ENCODE results near the gene CELF6. TPM values are rescaled to one million over a fixed set of nuclear protein-coding genes. Genes with fewer than 3 reads are reported as not detected.
"Not testable (repeated sequence)": the region's sequence is repeated elsewhere in the genome, so short reads cannot be mapped to it uniquely, and the experiment has no call there.

CELF6 gene
- polyA plus RNA-seq, 1 donor: 11.9 TPM

GRCh38 chr15:72289597-72290325 lies 30.2 kb downstream of the CELF6 start:
- no peak overlapping the region for H3K27ac ChIP-seq (ENCODE audit: low read length)
- no peaks in the 10 kb centered on the region for H3K9me3 ChIP-seq (ENCODE audit: control insufficient read depth, low read depth, low read length)
- H3K4me3 ChIP-seq (ENCODE audit: low read length): no peak overlapping the region
- no peaks in the 10 kb centered on the region for H3K4me1 ChIP-seq (ENCODE audit: control insufficient read depth, insufficient read depth, low read length)
- no peak for DNase-seq
- no CpG with 5 or more reads among the region's 52 CpGs for WGBS (ENCODE audit: insufficient coverage, low lambda C conversion rate)
- H3K27me3 ChIP-seq (ENCODE audit: control insufficient read depth, insufficient read depth, low read length): no peaks in the 10 kb centered on the region
- no peaks in the 10 kb centered on the region for H3K36me3 ChIP-seq (ENCODE audit: control insufficient read depth, insufficient read depth, low read length)

GRCh38 chr15:72288796-72289596 lies 31.0 kb downstream of the CELF6 start:
- Histone ChIP-seq H3K4me3 (ENCODE audit: low read length) (no peak overlapping the region), H3K27me3 (ENCODE audit: control insufficient read depth, insufficient read depth, low read length) (no peaks in the 10 kb centered on the region), H3K9me3 (ENCODE audit: control insufficient read depth, low read depth, low read length) (no peaks in the 10 kb centered on the region), H3K4me1 (ENCODE audit: control insufficient read depth, insufficient read depth, low read length) (no peaks in the 10 kb centered on the region), H3K27ac (ENCODE audit: low read length) (no peak overlapping the region), H3K36me3 (ENCODE audit: control insufficient read depth, insufficient read depth, low read length) (no peaks in the 10 kb centered on the region)
- no peak for DNase-seq
- WGBS (ENCODE audit: insufficient coverage, low lambda C conversion rate): no CpG with 5 or more reads among the region's 49 CpGs

- Histone ChIP-seq H3K27ac (ENCODE audit: low read length) (no peak overlapping the region), H3K9me3 (ENCODE audit: control insufficient read depth, low read depth, low read length) (no peaks in the 10 kb centered on the region), H3K4me3 (ENCODE audit: low read length) (no peak overlapping the region), H3K27me3 (ENCODE audit: control insufficient read depth, insufficient read depth, low read length) (no peaks in the 10 kb centered on the region), H3K4me1 (ENCODE audit: control insufficient read depth, insufficient read depth, low read length) (no peaks in the 10 kb centered on the region), H3K36me3 (ENCODE audit: control insufficient read depth, insufficient read depth, low read length) (no peaks in the 10 kb centered on the region)
- DNase-seq: no peak
- no CpG with 5 or more reads among the region's 10 CpGs for WGBS (ENCODE audit: insufficient coverage, low lambda C conversion rate)
Measured at GRCh38 chr15:72285927-72286516, 33.9 kb downstream of the CELF6 start.

GRCh38 chr15:72285402-72285801 lies 34.6 kb downstream of the CELF6 start:
- no peaks in the 10 kb centered on the region for H3K36me3 ChIP-seq (ENCODE audit: control insufficient read depth, insufficient read depth, low read length)
- no peak overlapping the region for H3K4me3 ChIP-seq (ENCODE audit: low read length)
- peaks cover 2% of the 10 kb centered on the region for H3K4me1 ChIP-seq (ENCODE audit: control insufficient read depth, insufficient read depth, low read length)
- H3K27ac ChIP-seq (ENCODE audit: low read length): no peak overlapping the region
- DNase-seq: no peak
- WGBS (ENCODE audit: insufficient coverage, low lambda C conversion rate): no CpG with 5 or more reads among the region's 3 CpGs
- no peaks in the 10 kb centered on the region for H3K27me3 ChIP-seq (ENCODE audit: control insufficient read depth, insufficient read depth, low read length)
- H3K9me3 ChIP-seq (ENCODE audit: control insufficient read depth, low read depth, low read length): no peaks in the 10 kb centered on the region

- Histone ChIP-seq H3K36me3 (ENCODE audit: control insufficient read depth, insufficient read depth, low read length) (no peaks in the 10 kb centered on the region), H3K4me3 (ENCODE audit: low read length) (no peak overlapping the region), H3K9me3 (ENCODE audit: control insufficient read depth, low read depth, low read length) (no peaks in the 10 kb centered on the region)
Measured at GRCh38 chr15:72284781-72285180, 35.2 kb downstream of the CELF6 start.

GRCh38 chr15:72281713-72282112 lies 38.2 kb downstream of the CELF6 start:
- DNase-seq: no peak
- H3K9me3 ChIP-seq (ENCODE audit: control insufficient read depth, low read depth, low read length): no peaks in the 10 kb centered on the region
- H3K27me3 ChIP-seq (ENCODE audit: control insufficient read depth, insufficient read depth, low read length): no peaks in the 10 kb centered on the region
- no peak overlapping the region for H3K4me3 ChIP-seq (ENCODE audit: low read length)
- no peaks in the 10 kb centered on the region for H3K36me3 ChIP-seq (ENCODE audit: control insufficient read depth, insufficient read depth, low read length)
- peaks cover 4% of the 10 kb centered on the region for H3K4me1 ChIP-seq (ENCODE audit: control insufficient read depth, insufficient read depth, low read length)
- WGBS (ENCODE audit: insufficient coverage, low lambda C conversion rate): no CpG with 5 or more reads among the region's 3 CpGs
- H3K27ac ChIP-seq (ENCODE audit: low read length): no peak overlapping the region

More at GRCh38 chr15:72284781-72285180, 35.2 kb downstream of the CELF6 start:
- Histone ChIP-seq H3K27me3 (ENCODE audit: control insufficient read depth, insufficient read depth, low read length) (no peaks in the 10 kb centered on the region), H3K4me1 (ENCODE audit: control insufficient read depth, insufficient read depth, low read length) (peaks cover 4% of the 10 kb centered on the region), H3K27ac (ENCODE audit: low read length) (no peak overlapping the region)
- no CpG with 5 or more reads among the region's 1 CpG for WGBS (ENCODE audit: insufficient coverage, low lambda C conversion rate)
- no peak for DNase-seq

GRCh38 chr15:72280751-72281150 lies 39.2 kb downstream of the CELF6 start:
- Histone ChIP-seq H3K27me3 (ENCODE audit: control insufficient read depth, insufficient read depth, low read length) (no peaks in the 10 kb centered on the region), H3K9me3 (ENCODE audit: control insufficient read depth, low read depth, low read length) (no peaks in the 10 kb centered on the region), H3K36me3 (ENCODE audit: control insufficient read depth, insufficient read depth, low read length) (no peaks in the 10 kb centered on the region), H3K4me3 (ENCODE audit: low read length) (no peak overlapping the region), H3K27ac (ENCODE audit: low read length) (no peak overlapping the region), H3K4me1 (ENCODE audit: control insufficient read depth, insufficient read depth, low read length) (peaks cover 4% of the 10 kb centered on the region)
- DNase-seq: no peak
- WGBS (ENCODE audit: insufficient coverage, low lambda C conversion rate): no CpG with 5 or more reads among the region's 2 CpGs

GRCh38 chr15:72278737-72279136 lies 41.2 kb downstream of the CELF6 start:
- no peaks in the 10 kb centered on the region for H3K27me3 ChIP-seq (ENCODE audit: control insufficient read depth, insufficient read depth, low read length)
- H3K4me3 ChIP-seq (ENCODE audit: low read length): no peak overlapping the region
- H3K27ac ChIP-seq (ENCODE audit: low read length): no peak overlapping the region
- WGBS (ENCODE audit: insufficient coverage, low lambda C conversion rate): no CpG with 5 or more reads among the region's 1 CpG
- no peak for DNase-seq
- no peaks in the 10 kb centered on the region for H3K9me3 ChIP-seq (ENCODE audit: control insufficient read depth, low read depth, low read length)
- no peaks in the 10 kb centered on the region for H3K36me3 ChIP-seq (ENCODE audit: control insufficient read depth, insufficient read depth, low read length)
- H3K4me1 ChIP-seq (ENCODE audit: control insufficient read depth, insufficient read depth, low read length): peaks cover 4% of the 10 kb centered on the region

- no peaks in the 10 kb centered on the region for H3K9me3 ChIP-seq (ENCODE audit: control insufficient read depth, low read depth, low read length)
Measured at GRCh38 chr15:72276326-72276700, 43.6 kb downstream of the CELF6 start.

GRCh38 chr15:72275635-72276325 lies 44.2 kb downstream of the CELF6 start:
- not testable (repeated sequence) for H3K4me1 ChIP-seq (ENCODE audit: control insufficient read depth, insufficient read depth, low read length); H3K36me3 ChIP-seq (ENCODE audit: control insufficient read depth, insufficient read depth, low read length); H3K4me3 ChIP-seq (ENCODE audit: low read length); H3K9me3 ChIP-seq (ENCODE audit: control insufficient read depth, low read depth, low read length); DNase-seq; H3K27ac ChIP-seq (ENCODE audit: low read length); H3K27me3 ChIP-seq (ENCODE audit: control insufficient read depth, insufficient read depth, low read length)

More at GRCh38 chr15:72276326-72276700, 43.6 kb downstream of the CELF6 start:
- Histone ChIP-seq H3K27ac (ENCODE audit: low read length) (no peak overlapping the region), H3K36me3 (ENCODE audit: control insufficient read depth, insufficient read depth, low read length) (no peaks in the 10 kb centered on the region), H3K4me3 (ENCODE audit: low read length) (no peak overlapping the region), H3K27me3 (ENCODE audit: control insufficient read depth, insufficient read depth, low read length) (no peaks in the 10 kb centered on the region), H3K4me1 (ENCODE audit: control insufficient read depth, insufficient read depth, low read length) (peaks cover 4% of the 10 kb centered on the region)
- no peak for DNase-seq
